Breast epithelium (tissue), 4 donors: ENCODE results near the gene SYNE1. TPM values are rescaled to one million over a fixed set of nuclear protein-coding genes. Genes with fewer than 3 reads are reported as not detected.

Experiments
- DNase-seq, 2 donors: peaks; one replicate each; pipeline ENCODE4 v3.0.0-alpha.2; 2019; ENCODE audit warnings: low spot score in 2 of 2
- H3K27ac ChIP-seq, 2 donors: fragments of 200-600 bp; sonication (generic) in 1 of 2; one replicate each; pipeline ENCODE4 v1.5.1; 2016 to 2019; ENCODE audit warnings: mild to moderate bottlenecking in 1 of 2
- H3K27me3 ChIP-seq, 2 donors: fragments of 200-600 bp; sonication (generic) in 1 of 2; one replicate each; pipeline versions ENCODE4 v1.5.1 to v1.6.0; 2017 to 2019; ENCODE audit warnings: control low read depth in 1 of 2, mild to moderate bottlenecking in 1 of 2
- H3K36me3 ChIP-seq: fragments of 200-600 bp; one replicate; pipeline ENCODE4 v1.5.1; 2019
- H3K4me1 ChIP-seq, 2 donors: fragments of 200-600 bp; sonication (generic); one replicate each; pipeline ENCODE4 v1.5.1; 2016 to 2019; ENCODE audit warnings: control low read depth in 1 of 2
- H3K4me3 ChIP-seq, 3 donors: fragments of 200-600 bp; sonication (generic); 1 replicate in 2 of 3; 2 replicates in 1 of 3; pipeline ENCODE4 v1.5.1; 2016 to 2019; ENCODE audit warnings: mild to moderate bottlenecking in 3 of 3, moderate library complexity in 2 of 3
- H3K9me3 ChIP-seq, 2 donors: fragments of 200-600 bp; sonication (generic) in 1 of 2; one replicate each; pipeline ENCODE4 v1.5.1; 2016 to 2019; ENCODE audit warnings: control low read depth in 1 of 2
- CTCF ChIP-seq, 3 donors: fragments of 450-650 bp; IDR thresholded peaks; one replicate each; pipeline ENCODE4 v1.5.1; 2016 to 2017; ENCODE audit warnings: antibody characterized with exemption in 3 of 3, mild to moderate bottlenecking in 3 of 3, moderate library complexity in 3 of 3
- POLR2A ChIP-seq: fragments of 450-650 bp; IDR thresholded peaks from one replicate; pipeline ENCODE4 v1.6.1; 2016; ENCODE audit warnings: antibody characterized with exemption, mild to moderate bottlenecking, moderate library complexity
- POLR2AphosphoS5 ChIP-seq, 3 donors: sonication (generic); formaldehyde crosslinking; IDR thresholded peaks; one replicate each; pipeline ENCODE4 v1.6.1; 2017; ENCODE audit warnings: antibody characterized with exemption in 3 of 3
- intact Hi-C: fragments of 100-400 bp; cut with DNase I; formaldehyde crosslinking; loops from one replicate; pipeline ENCODE4 v1.15.1; 2023; ENCODE audit warnings: low total_unique reads
- total RNA-seq, 3 donors: library from RNA; depleted of rRNA; stranded (reverse); fragments of >200 nt; gene quantifications; one replicate each; pipeline ENCODE4 v1.1.0, GENCODE V29; 2016

The SYNE1 gene
- total RNA-seq, 3 donors from 2014 or later, result 80.9 to 106 (median 95.7) TPM

GRCh38 chr6:152478377-152479010 is 158.7 kb downstream of the SYNE1 start:
- no peaks in the 10 kb centered on the region for H3K9me3 ChIP-seq
- no peak overlapping the region for H3K4me3 ChIP-seq
- H3K27me3 ChIP-seq, result no peaks in the 10 kb centered on the region
- intact Hi-C loops, result no loop called here
- H3K27ac ChIP-seq, result no peak overlapping the region
- H3K4me1 ChIP-seq, result no peaks in the 10 kb centered on the region
- no peak for DNase-seq
- TF ChIP-seq POLR2AphosphoS5 (IDR thresholded peaks at IDR 0.05) (no peak), CTCF (IDR thresholded peaks at IDR 0.05) (no peak), POLR2A (no peak)
- no peaks in the 10 kb centered on the region for H3K36me3 ChIP-seq

GRCh38 chr6:152474354-152474753 is 162.8 kb downstream of the SYNE1 start:
- no peak for DNase-seq
- no peak for TF ChIP-seq POLR2A
- no peak for TF ChIP-seq POLR2AphosphoS5 (IDR thresholded peaks at IDR 0.05)
- TF ChIP-seq CTCF (IDR thresholded peaks at IDR 0.05), result no peak
- Histone ChIP-seq H3K4me1 (no peaks in the 10 kb centered on the region), H3K27ac (no peak overlapping the region), H3K4me3 (no peak overlapping the region), H3K36me3 (no peaks in the 10 kb centered on the region), H3K27me3 (no peaks in the 10 kb centered on the region), H3K9me3 (no peaks in the 10 kb centered on the region)
- intact Hi-C loops, result no loop called here

GRCh38 chr6:152472325-152472724 is 164.8 kb downstream of the SYNE1 start:
- no peaks in the 10 kb centered on the region for H3K4me1 ChIP-seq
- no peak for DNase-seq
- intact Hi-C loops, result no loop called here
- TF ChIP-seq CTCF (IDR thresholded peaks at IDR 0.05) (no peak), POLR2AphosphoS5 (IDR thresholded peaks at IDR 0.05) (no peak), POLR2A (no peak)
- no peak overlapping the region for H3K27ac ChIP-seq
- H3K9me3 ChIP-seq, result no peaks in the 10 kb centered on the region
- H3K27me3 ChIP-seq, result no peaks in the 10 kb centered on the region
- H3K36me3 ChIP-seq, result no peaks in the 10 kb centered on the region
- H3K4me3 ChIP-seq, result no peak overlapping the region

- Histone ChIP-seq H3K27ac (no peak overlapping the region), H3K4me3 (no peak overlapping the region), H3K4me1 (no peaks in the 10 kb centered on the region), H3K27me3 (no peaks in the 10 kb centered on the region), H3K9me3 (no peaks in the 10 kb centered on the region), H3K36me3 (no peaks in the 10 kb centered on the region)
- intact Hi-C loops, result no loop called here
- no peak for DNase-seq
- TF ChIP-seq POLR2AphosphoS5 (IDR thresholded peaks at IDR 0.05) (no peak), CTCF (IDR thresholded peaks at IDR 0.05) (no peak), POLR2A (no peak)
These were observed 165.5 kb downstream of the SYNE1 start for GRCh38 chr6:152471456-152472265.

- DNase-seq, result no peak
- H3K36me3 ChIP-seq, result no peaks in the 10 kb centered on the region
- intact Hi-C loops, result no loop called here
- H3K9me3 ChIP-seq, result no peaks in the 10 kb centered on the region
- H3K27me3 ChIP-seq, result no peaks in the 10 kb centered on the region
- no peaks in the 10 kb centered on the region for H3K4me1 ChIP-seq
- TF ChIP-seq POLR2AphosphoS5 (IDR thresholded peaks at IDR 0.05), result no peak
- TF ChIP-seq CTCF (IDR thresholded peaks at IDR 0.05), result no peak
- no peak for TF ChIP-seq POLR2A
- H3K4me3 ChIP-seq, result peak overlapping the region in 2 of 3 donors; percentile 28 to 43
- H3K27ac ChIP-seq, result no peak overlapping the region
These were observed 174.0 kb downstream of the SYNE1 start for GRCh38 chr6:152463164-152463563.
